GM12874 (cell line): ENCODE results near the gene BHLHE23.

Experiments
- TF ChIP-seq, protein P1 (sequence below): IDR thresholded peaks from 2 replicates; pipeline ENCODE4 v1.5.1; 2011; ENCODE audit warnings: low read depth, mild to moderate bottlenecking, control low read depth, low read length, moderate library complexity; ENCODE audit not compliant: insufficient read depth

Gene BHLHE23

DNA sequence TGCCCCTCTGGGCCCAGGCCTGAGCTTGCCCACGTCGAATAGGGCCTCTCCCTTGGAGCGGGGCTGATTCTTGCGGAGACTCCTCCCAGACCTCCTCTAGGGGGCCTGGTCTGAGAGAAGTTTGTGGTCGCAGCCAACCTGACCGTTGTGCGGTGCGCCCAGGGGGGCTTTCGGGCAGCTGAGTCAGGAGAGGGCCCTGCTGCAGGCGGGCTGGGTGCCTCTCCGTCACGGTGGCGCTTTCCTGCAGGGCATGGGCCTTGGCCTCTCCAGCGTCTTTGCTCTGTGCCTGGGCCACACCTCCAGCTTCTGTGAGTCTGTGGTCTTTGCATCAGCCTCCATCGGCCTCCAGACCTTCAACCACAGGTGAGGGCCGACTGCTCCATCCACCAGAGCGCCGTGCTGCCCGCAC is 41.4 kb downstream of the BHLHE23 start:
- TF ChIP-seq, protein P1, sequence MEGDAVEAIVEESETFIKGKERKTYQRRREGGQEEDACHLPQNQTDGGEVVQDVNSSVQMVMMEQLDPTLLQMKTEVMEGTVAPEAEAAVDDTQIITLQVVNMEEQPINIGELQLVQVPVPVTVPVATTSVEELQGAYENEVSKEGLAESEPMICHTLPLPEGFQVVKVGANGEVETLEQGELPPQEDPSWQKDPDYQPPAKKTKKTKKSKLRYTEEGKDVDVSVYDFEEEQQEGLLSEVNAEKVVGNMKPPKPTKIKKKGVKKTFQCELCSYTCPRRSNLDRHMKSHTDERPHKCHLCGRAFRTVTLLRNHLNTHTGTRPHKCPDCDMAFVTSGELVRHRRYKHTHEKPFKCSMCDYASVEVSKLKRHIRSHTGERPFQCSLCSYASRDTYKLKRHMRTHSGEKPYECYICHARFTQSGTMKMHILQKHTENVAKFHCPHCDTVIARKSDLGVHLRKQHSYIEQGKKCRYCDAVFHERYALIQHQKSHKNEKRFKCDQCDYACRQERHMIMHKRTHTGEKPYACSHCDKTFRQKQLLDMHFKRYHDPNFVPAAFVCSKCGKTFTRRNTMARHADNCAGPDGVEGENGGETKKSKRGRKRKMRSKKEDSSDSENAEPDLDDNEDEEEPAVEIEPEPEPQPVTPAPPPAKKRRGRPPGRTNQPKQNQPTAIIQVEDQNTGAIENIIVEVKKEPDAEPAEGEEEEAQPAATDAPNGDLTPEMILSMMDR, result no peak

DNA sequence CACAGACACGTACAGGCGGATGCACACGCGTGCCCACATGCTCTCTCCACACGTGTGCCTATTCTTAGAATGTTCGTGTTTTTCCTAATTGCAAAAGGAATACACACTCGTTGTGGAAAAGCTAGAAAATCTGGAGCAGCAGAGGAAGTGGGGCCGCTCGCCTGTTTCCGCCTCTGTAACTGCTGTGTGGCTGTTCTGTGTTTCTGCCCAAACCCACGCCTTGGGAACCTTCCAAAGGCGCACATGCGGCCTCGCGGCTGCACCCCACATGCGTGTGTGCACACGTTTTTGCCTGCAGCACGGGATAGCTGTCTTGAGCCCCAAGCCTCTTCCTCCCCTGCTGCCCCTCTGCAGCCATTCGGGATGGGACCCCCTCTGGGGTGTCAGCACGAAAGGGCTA is 42.1 kb downstream of the BHLHE23 start:
- TF ChIP-seq, protein P1, result no peak

DNA sequence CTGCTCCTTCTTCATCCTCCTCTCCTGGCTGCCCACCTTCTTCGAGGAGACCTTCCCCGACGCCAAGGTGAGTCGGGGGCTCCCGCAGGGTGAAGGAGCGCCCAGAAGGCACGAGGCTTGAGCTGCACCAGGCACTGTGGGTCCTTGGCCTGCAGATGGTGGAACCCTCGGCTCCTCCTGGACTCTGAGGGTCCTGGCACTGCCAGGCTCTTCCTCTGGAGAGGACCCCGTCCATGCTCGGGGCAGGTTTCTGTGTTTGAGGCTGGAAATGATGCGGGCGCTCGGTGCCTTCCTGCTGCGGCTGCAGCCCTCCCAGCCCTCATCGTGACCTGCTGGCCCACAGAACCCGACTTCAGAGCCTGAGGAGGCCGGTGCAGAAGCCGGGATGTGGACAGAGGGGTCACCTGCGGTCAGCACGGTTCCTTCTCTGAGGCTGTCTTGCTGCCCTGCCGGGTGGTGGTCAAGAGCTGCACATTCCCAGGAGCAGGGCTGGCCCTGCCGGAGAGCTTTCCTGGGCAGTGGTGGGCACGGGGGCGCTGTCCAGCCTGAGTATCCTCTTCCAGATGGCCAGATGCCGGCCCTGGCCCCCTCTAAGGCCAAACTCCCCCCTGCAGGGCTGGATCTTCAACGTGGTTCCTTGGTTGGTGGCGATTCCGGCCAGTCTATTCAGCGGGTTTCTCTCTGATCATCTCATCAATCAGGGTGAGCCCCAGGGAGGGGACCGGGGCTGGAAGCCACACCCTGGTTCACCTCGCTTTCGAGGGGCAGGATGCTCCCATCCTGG is 43.0 kb downstream of the BHLHE23 start:
- TF ChIP-seq, protein P1, result no peak

DNA sequence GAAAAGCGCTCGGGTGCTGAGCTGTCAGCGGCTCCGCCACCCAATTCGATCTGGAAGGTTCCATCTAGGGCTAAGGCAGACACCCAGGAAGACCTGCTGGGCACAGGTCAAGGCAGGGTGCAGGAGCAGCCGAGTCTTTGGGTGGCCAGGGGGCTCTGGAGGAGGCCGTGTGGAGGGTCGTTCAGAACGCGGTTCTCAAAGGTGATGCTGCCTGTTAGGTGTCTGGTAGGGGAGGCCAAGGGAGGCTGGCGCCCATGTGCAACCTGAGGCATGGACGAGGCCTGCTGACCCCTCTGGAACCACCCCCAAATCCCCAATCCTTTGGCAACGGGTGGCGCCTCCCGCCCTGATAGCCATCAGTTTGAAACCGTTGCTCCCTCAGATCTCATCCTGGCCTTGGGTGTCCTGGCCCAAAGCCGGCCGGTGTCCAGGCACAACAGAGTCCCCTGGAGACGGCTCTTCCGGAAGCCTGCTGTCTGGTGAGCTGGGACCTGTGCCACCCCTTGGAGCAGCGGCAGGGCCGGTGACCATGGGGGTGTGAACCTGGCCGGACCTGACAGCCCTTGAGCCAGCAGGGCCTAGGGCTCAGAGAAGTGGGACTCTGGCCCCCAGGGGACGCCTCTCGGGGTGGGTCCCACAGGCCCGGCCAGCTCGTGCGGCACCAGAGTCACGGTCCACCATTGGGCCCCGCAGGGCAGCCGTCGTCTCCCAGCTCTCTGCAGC is 43.7 kb downstream of the BHLHE23 start:
- TF ChIP-seq, protein P1, result no peak

DNA sequence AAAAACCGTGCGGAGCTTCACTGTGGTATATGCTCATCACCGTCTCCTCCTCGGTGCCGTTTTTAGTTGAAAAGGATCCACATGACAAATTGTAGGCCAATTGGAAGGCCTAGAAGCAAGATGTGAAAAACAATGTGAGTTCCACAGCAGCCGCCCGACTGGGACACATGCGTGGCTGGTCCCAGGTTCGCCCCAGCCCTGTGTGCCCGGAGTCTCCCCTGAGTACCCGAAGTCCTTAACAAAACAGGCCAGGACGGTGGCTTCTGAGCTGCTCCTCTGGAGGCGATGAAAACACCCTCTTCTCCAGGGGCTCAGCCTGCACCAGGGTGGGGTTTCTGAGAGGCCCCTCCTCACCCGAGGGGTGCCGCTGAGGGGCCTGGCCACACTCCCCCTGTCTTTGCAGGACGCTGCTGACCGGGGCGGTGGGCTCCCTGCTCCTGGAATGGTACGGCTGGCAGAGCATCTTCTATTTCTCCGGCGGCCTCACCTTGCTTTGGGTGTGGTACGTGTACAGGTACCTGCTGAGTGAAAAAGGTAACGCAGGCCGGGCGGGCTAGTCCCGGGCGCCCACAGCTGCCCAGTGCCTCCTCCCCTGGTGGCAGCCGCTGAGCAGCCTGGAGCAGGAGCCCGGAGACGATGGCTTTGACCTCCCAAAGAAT is 44.4 kb downstream of the BHLHE23 start:
- TF ChIP-seq, protein P1, result no peak

DNA sequence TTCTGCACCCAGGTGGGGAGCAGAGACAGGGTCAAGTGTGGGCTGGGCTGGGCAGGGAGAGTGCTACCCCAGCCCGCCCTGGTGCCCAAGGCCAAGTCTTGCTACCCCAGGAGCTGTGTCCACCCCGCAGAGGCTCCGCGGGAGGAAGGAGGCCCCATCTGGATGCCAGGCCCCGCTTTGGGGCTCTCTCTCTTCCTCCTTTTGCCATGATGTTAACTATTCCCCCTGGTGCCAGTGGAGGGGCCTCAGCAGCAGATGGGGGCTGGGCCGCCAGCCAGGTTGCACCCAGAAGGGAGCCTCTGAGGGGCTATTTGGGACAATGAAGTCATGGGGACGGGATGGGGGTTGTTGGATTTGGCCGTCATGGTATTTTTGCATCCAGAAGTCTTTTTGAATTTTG is 45.0 kb downstream of the BHLHE23 start:
- TF ChIP-seq, protein P1, result no peak

- TF ChIP-seq, protein P1, result no peak
Observed at GRCh38 chr20:62961310-62961783, 45.4 kb downstream of the BHLHE23 start.
